Fibroblast of lung (primary cell): Measurements from ENCODE around the gene CDH4. TPM values are rescaled to one million over a fixed set of nuclear protein-coding genes. Genes with fewer than 3 reads are reported as not detected.
A peak's percentile ranks its signal among the peaks of the same experiment; 100 is the strongest.

Experiments
- DNase-seq, 2 donors: peaks; one replicate each; pipeline versions ENCODE4 v3.0.0 to v3.0.0-alpha.2; 2010; ENCODE audit warnings: low read depth in 2 of 2
- H2AFZ ChIP-seq: 2 replicates; pipeline ENCODE4 v1.5.1; 2012; ENCODE audit warnings: low read length, control low read depth, inconsistent platforms
- H3K27ac ChIP-seq: 2 replicates; pipeline ENCODE4 v1.5.1; 2011; ENCODE audit warnings: low read length, control low read depth; ENCODE audit not compliant: insufficient read depth
- H3K27me3 ChIP-seq: 2 replicates; pipeline ENCODE4 v1.5.1; 2011; ENCODE audit warnings: mild to moderate bottlenecking, low read length; ENCODE audit not compliant: control insufficient read depth, insufficient read depth
- H3K36me3 ChIP-seq: 2 replicates; pipeline ENCODE4 v1.5.1; 2011; ENCODE audit warnings: low read length; ENCODE audit not compliant: control insufficient read depth, insufficient read depth
- H3K4me1 ChIP-seq: 2 replicates; pipeline ENCODE4 v1.5.1; 2011; ENCODE audit warnings: low read length; ENCODE audit not compliant: control insufficient read depth, insufficient read depth; ENCODE audit errors: extremely low read depth
- H3K4me2 ChIP-seq: 2 replicates; pipeline ENCODE4 v1.5.1; 2011; ENCODE audit warnings: low read length, control low read depth; ENCODE audit not compliant: insufficient read depth; ENCODE audit errors: extremely low read depth
- H3K4me3 ChIP-seq, 4 experiments: fragments of 200-600 bp in 1 of 4; sonication (generic) in 1 of 4; replicated peaks in 1 of 4; 2 replicates each; pipeline ENCODE4 v1.5.1; 2011 to 2016; ENCODE audit warnings: low read length in 4 of 4, low read depth in 3 of 4, mild to moderate bottlenecking in 3 of 4, control low read depth in 2 of 4, inconsistent platforms in 1 of 4, mixed read lengths in 1 of 4; ENCODE audit not compliant: insufficient read depth in 1 of 4; ENCODE audit errors: control extremely low read depth in 1 of 4
- H3K79me2 ChIP-seq: 2 replicates; pipeline ENCODE4 v1.5.1; 2012; ENCODE audit warnings: mild to moderate bottlenecking, low read length, inconsistent platforms; ENCODE audit not compliant: control insufficient read depth, insufficient read depth
- H3K9ac ChIP-seq: 2 replicates; pipeline ENCODE4 v1.5.1; 2011; ENCODE audit warnings: mild to moderate bottlenecking, low read length, control low read depth; ENCODE audit not compliant: insufficient read depth
- H3K9me3 ChIP-seq: 2 replicates; pipeline ENCODE4 v1.5.1; 2012; ENCODE audit warnings: low read depth, low read length; ENCODE audit not compliant: control insufficient read depth, insufficient read depth
- H4K20me1 ChIP-seq: 2 replicates; pipeline ENCODE4 v1.5.1; 2011; ENCODE audit warnings: low read length; ENCODE audit not compliant: control insufficient read depth, insufficient read depth; ENCODE audit errors: extremely low read depth
- CTCF ChIP-seq, 2 donors: IDR thresholded peaks in 1 of 2; conservative IDR thresholded peaks in 1 of 2; 1 replicate in 1 of 2; 2 replicates in 1 of 2; pipeline ENCODE4 v1.5.1; 2011 to 2012; ENCODE audit warnings: low read length in 2 of 2, control low read depth in 1 of 2, inconsistent platforms in 1 of 2, low read depth in 1 of 2, mild to moderate bottlenecking in 1 of 2
- EZH2 ChIP-seq: IDR thresholded peaks from 2 replicates; pipeline ENCODE4 v1.5.1; 2012; ENCODE audit warnings: low read length, control low read depth, mild to moderate bottlenecking; ENCODE audit errors: missing control alignments
- polyA plus RNA-seq, 2 donors: library from polyadenylated mRNA; depleted of rRNA in 1 of 2; stranded (reverse) in 1 of 2; unstranded in 1 of 2; fragments of >200 nt; gene quantifications; 2 replicates each; pipeline ENCODE4 v1.2.1, GENCODE V29; 2011 to 2012; ENCODE audit warnings: missing spikeins in 1 of 2
- total RNA-seq: library from RNA; depleted of rRNA; stranded (reverse); fragments of >200 nt; gene quantifications from 2 replicates; pipeline ENCODE4 v1.2.1, GENCODE V29; 2014

Gene CDH4
- total and polyA plus RNA-seq, 2 donors (not counting 1 experiment from before 2014, with no cell fraction given): 4.8 to 6.8 TPM

GRCh38 chr20:61699495-61700374 is 447.7 kb downstream of the CDH4 start:
- H3K9me3 ChIP-seq: no peaks in the 10 kb centered on the region

GRCh38 chr20:61700595-61701140 is 448.6 kb downstream of the CDH4 start:
- DNase-seq: no peak
- Histone ChIP-seq H3K4me1 (no peaks in the 10 kb centered on the region), H3K9me3 (no peaks in the 10 kb centered on the region), H3K79me2 (no peaks in the 10 kb centered on the region), H3K36me3 (no peaks in the 10 kb centered on the region), H4K20me1 (no peaks in the 10 kb centered on the region), H3K27me3 (no peaks in the 10 kb centered on the region), H3K9ac (no peak overlapping the region), H3K27ac (no peak overlapping the region), H2AFZ (no peak overlapping the region), H3K4me2 (no peak overlapping the region), H3K4me3 (no peak overlapping the region)
- TF ChIP-seq CTCF (conservative IDR thresholded peaks at IDR 0.05 in 1 of 2, IDR thresholded peaks at IDR 0.05 in 1 of 2; ENCODE audit: low read depth in 1 of 2, low read length in 2 of 2): no peak
- no peak for TF ChIP-seq EZH2

More at GRCh38 chr20:61699495-61700374, 447.7 kb downstream of the CDH4 start:
- H3K27ac ChIP-seq: no peak overlapping the region
- H3K4me1 ChIP-seq: no peaks in the 10 kb centered on the region
- H3K79me2 ChIP-seq: no peaks in the 10 kb centered on the region
- H3K4me2 ChIP-seq: no peak overlapping the region
- no peaks in the 10 kb centered on the region for H4K20me1 ChIP-seq
- H3K4me3 ChIP-seq: no peak overlapping the region
- no peak overlapping the region for H3K9ac ChIP-seq
- no peak for TF ChIP-seq EZH2
- no peak for TF ChIP-seq CTCF (conservative IDR thresholded peaks at IDR 0.05 in 1 of 2, IDR thresholded peaks at IDR 0.05 in 1 of 2; ENCODE audit: low read depth in 1 of 2, low read length in 2 of 2)
- H3K27me3 ChIP-seq: no peaks in the 10 kb centered on the region
- peak in 1 of 2 donors; percentile 10 for DNase-seq
- H2AFZ ChIP-seq: no peak overlapping the region
- H3K36me3 ChIP-seq: no peaks in the 10 kb centered on the region

- DNase-seq: no peak
- Histone ChIP-seq H3K36me3 (no peaks in the 10 kb centered on the region), H3K9ac (no peak overlapping the region)
Observed at GRCh38 chr20:61701401-61701800, 449.3 kb downstream of the CDH4 start.

More at GRCh38 chr20:61701401-61701800, 449.3 kb downstream of the CDH4 start:
- H4K20me1 ChIP-seq: no peaks in the 10 kb centered on the region
- H3K27ac ChIP-seq: no peak overlapping the region
- H3K27me3 ChIP-seq: peaks cover under 1% of the 10 kb centered on the region
- H2AFZ ChIP-seq: no peak overlapping the region
- H3K4me1 ChIP-seq: no peaks in the 10 kb centered on the region
- H3K4me3 ChIP-seq: no peak overlapping the region
- TF ChIP-seq CTCF (conservative IDR thresholded peaks at IDR 0.05 in 1 of 2, IDR thresholded peaks at IDR 0.05 in 1 of 2; ENCODE audit: low read depth in 1 of 2, low read length in 2 of 2): no peak
- no peak for TF ChIP-seq EZH2
- no peaks in the 10 kb centered on the region for H3K79me2 ChIP-seq
- no peak overlapping the region for H3K4me2 ChIP-seq
- no peaks in the 10 kb centered on the region for H3K9me3 ChIP-seq
